Suprapubic skin (tissue), 4 donors: ENCODE data around the gene MTMR3.

Source experiments
- CTCF ChIP-seq, 2 donors: fragments of 200-600 bp in 1 of 2; fragments of 450-650 bp in 1 of 2; sonication (generic) in 1 of 2; IDR thresholded peaks; one replicate each; pipeline ENCODE4 v1.5.1; 2016 to 2019; ENCODE audit warnings: antibody characterized with exemption in 2 of 2, mild to moderate bottlenecking in 1 of 2, moderate library complexity in 1 of 2
- EP300 ChIP-seq: sonication (generic); formaldehyde crosslinking; IDR thresholded peaks from one replicate; pipeline ENCODE4 v1.6.1; 2017; ENCODE audit warnings: antibody characterized with exemption
- POLR2A ChIP-seq, 2 donors: fragments of 450-650 bp; IDR thresholded peaks; one replicate each; pipeline ENCODE4 v1.6.1; 2017; ENCODE audit warnings: antibody characterized with exemption in 2 of 2, mild to moderate bottlenecking in 2 of 2, moderate library complexity in 2 of 2
- POLR2AphosphoS5 ChIP-seq, 3 donors: sonication (generic); formaldehyde crosslinking; IDR thresholded peaks; one replicate each; pipeline ENCODE4 v1.6.1; 2017; ENCODE audit warnings: antibody characterized with exemption in 3 of 3

GRCh38 chr22:29887358-29887757, 4.4 kb downstream of the MTMR3 start:
- no peak for TF ChIP-seq POLR2A (IDR thresholded peaks at IDR 0.05)
- no peak for TF ChIP-seq POLR2AphosphoS5 (IDR thresholded peaks at IDR 0.05)
- TF ChIP-seq CTCF (IDR thresholded peaks at IDR 0.05), result no peak
- no peak for TF ChIP-seq EP300
